Measurements from ENCODE around the gene RPL27A.
A peak's percentile ranks its signal among the peaks of the same experiment; 100 is the strongest.

RPL27A gene

GRCh38 chr11:8732748-8733241 is 50.2 kb downstream of the RPL27A start:
- peak overlapping the region in 9 of 11 experiments; percentile 3 to 52 (median 38); a peak in 14 of 22 replicates for H3K27ac ChIP-seq

GRCh38 chr11:8733852-8734251 is 51.3 kb downstream of the RPL27A start:
- Histone ChIP-seq H3K4me1 (peaks cover 24 to 41% (median 35%) of the 10 kb centered on the region in 10 experiments), H3K4me2 (peak overlapping the region in 10 of 11 experiments; percentile 70 to 87 (median 78); a peak in 19 of 22 replicates), H4K20me1 (peaks cover 0 to 15% (median 0%) of the 10 kb centered on the region in 11 experiments; a peak in 7 of 22 replicates), H3K27me3 (peaks cover 0 to 17% (median 0%) of the 10 kb centered on the region in 11 experiments; a peak in 4 of 22 replicates), H3K36me3 (no peaks in the 10 kb centered on the region), H3K4me3 (no peak overlapping the region), H3K9me3 (replicated peaks in 1 of 11) (no peaks in the 10 kb centered on the region), H3K27ac (no peak overlapping the region), H3K9ac (no peak overlapping the region)
- TF ChIP-seq Cebpa-rat (IDR thresholded peaks at IDR 0.05): no peak

More at GRCh38 chr11:8732748-8733241, 50.2 kb downstream of the RPL27A start:
- TF ChIP-seq Cebpa-rat (IDR thresholded peaks at IDR 0.05): no peak
- Histone ChIP-seq H3K4me2 (peak overlapping the region; percentile 70 to 87 (median 77)), H3K9ac (peak overlapping the region in 5 of 11 experiments; percentile 5 to 50 (median 9); a peak in 6 of 22 replicates), H3K36me3 (no peaks in the 10 kb centered on the region), H3K4me1 (peaks cover 24 to 41% (median 35%) of the 10 kb centered on the region in 10 experiments), H3K4me3 (no peak overlapping the region), H3K9me3 (replicated peaks in 1 of 11) (no peaks in the 10 kb centered on the region), H3K27me3 (peaks cover 0 to 17% (median 0%) of the 10 kb centered on the region in 11 experiments; a peak in 4 of 22 replicates), H4K20me1 (peaks cover 0 to 15% (median 0%) of the 10 kb centered on the region in 11 experiments; a peak in 7 of 22 replicates)

- Histone ChIP-seq H3K4me3 (no peak overlapping the region), H3K27me3 (peaks cover 0 to 7% (median 0%) of the 10 kb centered on the region in 11 experiments; a peak in 1 of 22 replicates), H3K9me3 (replicated peaks in 1 of 11) (no peaks in the 10 kb centered on the region), H3K4me2 (no peak overlapping the region), H3K4me1 (peaks cover 24 to 41% (median 35%) of the 10 kb centered on the region in 10 experiments), H3K27ac (no peak overlapping the region), H4K20me1 (peaks cover 0 to 15% (median 0%) of the 10 kb centered on the region in 11 experiments; a peak in 7 of 22 replicates), H3K36me3 (no peaks in the 10 kb centered on the region), H3K9ac (no peak overlapping the region)
- TF ChIP-seq Cebpa-rat (IDR thresholded peaks at IDR 0.05): no peak
These were observed 52.5 kb downstream of the RPL27A start for GRCh38 chr11:8735094-8735493.

- Histone ChIP-seq H3K9me3 (replicated peaks in 1 of 11) (no peaks in the 10 kb centered on the region), H3K9ac (no peak overlapping the region), H4K20me1 (no peaks in the 10 kb centered on the region), H3K4me1 (0 out of 20 replicates have a peak, but pooled peaks cover 0 to under 1% (median 0%) of the 10 kb centered on the region in 10 experiments), H3K27me3 (peaks cover 0 to 5% (median 0%) of the 10 kb centered on the region in 11 experiments; a peak in 1 of 22 replicates), H3K27ac (no peak overlapping the region), H3K36me3 (no peaks in the 10 kb centered on the region), H3K4me3 (no peak overlapping the region), H3K4me2 (no peak overlapping the region)
- no peak for TF ChIP-seq Cebpa-rat (IDR thresholded peaks at IDR 0.05)
These were observed 56.8 kb downstream of the RPL27A start for GRCh38 chr11:8739309-8739793.

Measured in BLaER1 treated with 17β-estradiol and CSF1 and Interleukin-3, amounts not matched to agents 10 nM and 100 nM (cell line).